Large intestine (tissue), 3 donors: ENCODE results near the gene SLX1A. TPM values are rescaled to one million over a fixed set of nuclear protein-coding genes. Genes with fewer than 3 reads are reported as not detected.
"Not testable (repeated sequence)": the region's sequence is repeated elsewhere in the genome, so short reads cannot be mapped to it uniquely, and the experiment has no call there.

Source experiments
- DNase-seq, 2 donors: peaks; one replicate each; pipeline versions ENCODE4 v3.0.0 to v3.0.0-alpha.2; 2013
- H3K27ac ChIP-seq: one replicate; pipeline ENCODE4 v1.5.1; 2013; ENCODE audit warnings: low read length
- H3K27me3 ChIP-seq: 2 replicates; pipeline ENCODE4 v1.6.1; 2013; ENCODE audit warnings: low read length; ENCODE audit not compliant: control insufficient read depth, insufficient read depth
- H3K36me3 ChIP-seq: 2 replicates; pipeline ENCODE4 v1.6.1; 2013; ENCODE audit warnings: low read length; ENCODE audit not compliant: control insufficient read depth, insufficient read depth
- H3K4me1 ChIP-seq: one replicate; pipeline ENCODE4 v1.6.1; 2013; ENCODE audit warnings: low read length; ENCODE audit not compliant: control insufficient read depth, insufficient read depth
- H3K4me3 ChIP-seq: one replicate; pipeline ENCODE4 v1.5.1; 2013; ENCODE audit warnings: low read length
- H3K9me3 ChIP-seq: one replicate; pipeline ENCODE4 v1.6.1; 2013; ENCODE audit warnings: mild to moderate bottlenecking, low read depth, low read length, moderate library complexity; ENCODE audit not compliant: control insufficient read depth
- WGBS: methylation state at CpG from one replicate; pipeline ENCODE4 v1.1.5; 2013; ENCODE audit warnings: low lambda C conversion rate; ENCODE audit not compliant: insufficient coverage; 5-methylcytosine and 5-hydroxymethylcytosine counted together
- polyA plus RNA-seq: library from polyadenylated mRNA; unstranded; fragments of 120-200 nt; gene quantifications from one replicate; pipeline ENCODE4 v1.2.1, GENCODE V29; 2013

Gene SLX1A
- polyA plus RNA-seq, 1 donor, result 74.9 TPM

GRCh38 chr16:30183233-30184095 is 10.2 kb upstream of the SLX1A start, which contains the start of gene CORO1A:
TSS of gene CORO1A (plus strand) at chr16:30183602. CDS start at chr16:30185210, 1,608 bp downstream.
- Histone ChIP-seq H3K27me3 (peaks cover 7% of the 10 kb centered on the region), H3K4me3 (peak within 1 kb of the TSS; percentile 62), H3K9me3 (no peaks in the 10 kb centered on the region), H3K36me3 (no peaks in the 10 kb centered on the region), H3K27ac (peak within 1 kb of the TSS; percentile 32), H3K4me1 (peaks cover 24% of the 10 kb centered on the region)
- no CpG with 5 or more reads among the region's 81 CpGs for WGBS
- DNase-seq, result peak; percentile 70 to 86

GRCh38 chr16:30184096-30184890 is 9.4 kb upstream of the SLX1A start:
- Histone ChIP-seq H3K27ac (peak overlapping the region; percentile 8), H3K36me3 (no peaks in the 10 kb centered on the region), H3K4me3 (peak overlapping the region; percentile 62), H3K9me3 (no peaks in the 10 kb centered on the region), H3K4me1 (peaks cover 19% of the 10 kb centered on the region), H3K27me3 (peaks cover 7% of the 10 kb centered on the region)
- no CpG with 5 or more reads among the region's 24 CpGs for WGBS
- peak in 1 of 2 donors; percentile 25 for DNase-seq

GRCh38 chr16:30184891-30185682 is 8.6 kb upstream of the SLX1A start:
- no peak for DNase-seq
- H3K27ac ChIP-seq, result no peak overlapping the region
- H3K4me1 ChIP-seq, result peaks cover 19% of the 10 kb centered on the region
- peak overlapping the region; percentile 32 for H3K4me3 ChIP-seq
- no CpG with 5 or more reads among the region's 13 CpGs for WGBS
- H3K36me3 ChIP-seq, result no peaks in the 10 kb centered on the region
- peaks cover 7% of the 10 kb centered on the region for H3K27me3 ChIP-seq
- H3K9me3 ChIP-seq, result no peaks in the 10 kb centered on the region

- peak in 1 of 2 donors; percentile 37 for DNase-seq
- no peak overlapping the region for H3K4me3 ChIP-seq
Measured at GRCh38 chr16:30185683-30186421, 7.8 kb upstream of the SLX1A start.

GRCh38 chr16:30186444-30186781 is 7.3 kb upstream of the SLX1A start:
- no CpG with 5 or more reads among the region's 9 CpGs for WGBS
- DNase-seq, result no peak
- H3K4me1 ChIP-seq, result peaks cover 19% of the 10 kb centered on the region
- no peak overlapping the region for H3K27ac ChIP-seq
- no peaks in the 10 kb centered on the region for H3K9me3 ChIP-seq
- peaks cover 7% of the 10 kb centered on the region for H3K27me3 ChIP-seq
- no peak overlapping the region for H3K4me3 ChIP-seq
- H3K36me3 ChIP-seq, result no peaks in the 10 kb centered on the region

More at GRCh38 chr16:30185683-30186421, 7.8 kb upstream of the SLX1A start:
- Histone ChIP-seq H3K27ac (no peak overlapping the region), H3K36me3 (no peaks in the 10 kb centered on the region), H3K9me3 (no peaks in the 10 kb centered on the region), H3K4me1 (peaks cover 19% of the 10 kb centered on the region), H3K27me3 (peaks cover 7% of the 10 kb centered on the region)
- WGBS, result no CpG with 5 or more reads among the region's 15 CpGs

- Histone ChIP-seq H3K36me3 (no peaks in the 10 kb centered on the region), H3K4me1 (peaks cover 19% of the 10 kb centered on the region), H3K4me3 (no peak overlapping the region), H3K27ac (no peak overlapping the region), H3K27me3 (peaks cover 7% of the 10 kb centered on the region), H3K9me3 (no peaks in the 10 kb centered on the region)
- WGBS, result 10% methylated on average over 2 of the region's 36 CpGs
- peak; percentile 53 to 58 for DNase-seq
Measured at GRCh38 chr16:30186782-30187555, 6.7 kb upstream of the SLX1A start.

GRCh38 chr16:30187556-30187865 is 6.2 kb upstream of the SLX1A start:
- no peak overlapping the region for H3K4me3 ChIP-seq
- WGBS, result no CpG with 5 or more reads among the region's 9 CpGs

GRCh38 chr16:30187971-30188561 is 5.6 kb upstream of the SLX1A start:
- no peaks in the 10 kb centered on the region for H3K9me3 ChIP-seq
- peaks cover 15% of the 10 kb centered on the region for H3K4me1 ChIP-seq
- H3K4me3 ChIP-seq, result no peak overlapping the region
- no CpG with 5 or more reads among the region's 23 CpGs for WGBS
- peaks cover 7% of the 10 kb centered on the region for H3K27me3 ChIP-seq
- no peaks in the 10 kb centered on the region for H3K36me3 ChIP-seq
- no peak for DNase-seq
- H3K27ac ChIP-seq, result no peak overlapping the region

More at GRCh38 chr16:30187556-30187865, 6.2 kb upstream of the SLX1A start:
- H3K36me3 ChIP-seq, result no peaks in the 10 kb centered on the region
- no peaks in the 10 kb centered on the region for H3K9me3 ChIP-seq
- H3K4me1 ChIP-seq, result peaks cover 19% of the 10 kb centered on the region
- peaks cover 7% of the 10 kb centered on the region for H3K27me3 ChIP-seq
- no peak overlapping the region for H3K27ac ChIP-seq
- DNase-seq, result no peak

GRCh38 chr16:30191158-30191557 is 2.5 kb upstream of the SLX1A start:
- WGBS, result no CpG with 5 or more reads among the region's 12 CpGs
- H3K4me3 ChIP-seq, H3K27me3 ChIP-seq, H3K9me3 ChIP-seq, H3K4me1 ChIP-seq, H3K27ac ChIP-seq, DNase-seq, H3K36me3 ChIP-seq: not testable (repeated sequence)
